Femur (tissue), 1 donor: Measurements from ENCODE around the gene ENO2.
"Not testable (repeated sequence)": the region's sequence is repeated elsewhere in the genome, so short reads cannot be mapped to it uniquely, and the experiment has no call there.

Experiments used
- DNase-seq: peaks from one replicate; pipeline ENCODE4 v3.0.0-alpha.2; 2017

ENO2 gene

GRCh38 chr12:6886206-6886999, 28.0 kb upstream of the ENO2 start:
- not testable (repeated sequence) for DNase-seq

- DNase-seq, result no peak
These were observed 26.9 kb upstream of the ENO2 start for GRCh38 chr12:6887460-6887859.

DNA sequence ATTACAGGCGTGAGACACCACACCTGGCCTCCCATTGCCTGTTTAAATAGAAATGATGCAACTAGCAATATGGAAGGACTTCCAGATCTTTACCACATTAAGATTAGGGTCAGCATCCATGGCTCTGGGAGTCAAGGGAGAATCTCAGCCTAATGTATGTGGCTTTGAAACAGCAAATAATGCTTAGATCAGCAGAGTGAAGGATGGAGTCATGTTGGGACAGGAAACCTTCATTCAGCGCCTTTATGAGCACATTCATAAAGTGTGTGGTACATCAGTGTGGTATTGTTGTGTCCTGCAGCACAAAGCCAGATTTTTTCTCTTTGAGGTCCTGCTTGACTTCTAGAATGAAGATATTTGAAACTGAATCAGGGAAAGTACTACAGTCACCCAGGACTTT, 26.0 kb upstream of the ENO2 start:
- no peak for DNase-seq

DNA sequence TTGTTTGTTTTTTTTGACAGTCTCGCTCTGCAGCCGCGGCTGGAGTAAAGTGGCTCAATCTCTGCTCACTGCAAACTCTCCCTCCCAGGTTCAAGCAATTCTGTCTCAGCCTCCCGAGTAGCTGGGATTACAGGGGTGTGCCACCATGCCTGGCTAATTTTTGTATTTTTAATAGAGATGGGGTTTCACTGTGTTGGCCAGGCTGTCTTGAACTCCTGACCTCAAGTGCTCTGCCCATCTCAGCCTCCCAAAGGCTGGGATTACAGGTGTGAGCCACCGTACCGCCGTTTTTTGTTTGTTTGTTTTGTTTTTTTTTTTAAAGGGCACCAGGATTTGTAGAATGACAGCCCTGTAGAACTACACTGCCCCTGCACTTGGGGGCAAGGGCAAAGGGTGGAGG, 25.6 kb upstream of the ENO2 start:
- DNase-seq, result not testable (repeated sequence)

GRCh38 chr12:6889775-6890573, 24.4 kb upstream of the ENO2 start:
- DNase-seq, result not testable (repeated sequence)

- peak; percentile 99 for DNase-seq
These were observed 23.4 kb upstream of the ENO2 start for GRCh38 chr12:6890789-6891645.

GRCh38 chr12:6891646-6892001, 22.8 kb upstream of the ENO2 start:
- no peak for DNase-seq

DNA sequence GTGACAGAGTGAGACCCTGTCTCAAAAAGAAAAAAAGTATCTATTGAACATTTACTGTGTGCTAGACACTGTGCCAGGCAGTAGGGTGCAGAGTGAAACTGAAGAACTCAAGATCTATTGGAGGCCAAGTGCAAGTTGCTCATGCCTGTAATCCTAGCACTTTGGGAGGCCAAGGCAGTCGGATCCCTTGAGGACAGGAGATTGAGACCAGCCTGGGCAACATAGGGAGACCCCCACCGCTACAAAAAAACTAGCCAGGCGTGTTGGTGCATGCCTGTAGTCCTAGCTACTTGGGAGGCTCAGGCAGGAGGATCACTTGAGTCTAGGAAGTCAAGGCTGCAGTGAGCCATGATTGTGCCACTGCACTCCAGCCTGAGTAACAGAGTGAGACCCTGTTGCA, 21.7 kb upstream of the ENO2 start:
- not testable (repeated sequence) for DNase-seq

GRCh38 chr12:6894321-6894720, 20.1 kb upstream of the ENO2 start:
- DNase-seq, result no peak

GRCh38 chr12:6896846-6897435, 17.4 kb upstream of the ENO2 start:
- DNase-seq, result no peak

GRCh38 chr12:6899427-6899826, 15.0 kb upstream of the ENO2 start:
- DNase-seq, result no peak

GRCh38 chr12:6899837-6900519, 14.4 kb upstream of the ENO2 start:
- peak; percentile 75 for DNase-seq

- DNase-seq, result no peak
These were observed 11.9 kb upstream of the ENO2 start for GRCh38 chr12:6902448-6902847.

GRCh38 chr12:6903722-6904121, 10.7 kb upstream of the ENO2 start:
- no peak for DNase-seq

- peak; percentile 98 for DNase-seq
These were observed 9.8 kb upstream of the ENO2 start, which contains the start of gene LRRC23 for GRCh38 chr12:6904280-6905276. Gene LRRC23, plus strand, starts transcription at chr12:6904822. Its CDS starts 812 bp downstream, at chr12:6905634.

DNA sequence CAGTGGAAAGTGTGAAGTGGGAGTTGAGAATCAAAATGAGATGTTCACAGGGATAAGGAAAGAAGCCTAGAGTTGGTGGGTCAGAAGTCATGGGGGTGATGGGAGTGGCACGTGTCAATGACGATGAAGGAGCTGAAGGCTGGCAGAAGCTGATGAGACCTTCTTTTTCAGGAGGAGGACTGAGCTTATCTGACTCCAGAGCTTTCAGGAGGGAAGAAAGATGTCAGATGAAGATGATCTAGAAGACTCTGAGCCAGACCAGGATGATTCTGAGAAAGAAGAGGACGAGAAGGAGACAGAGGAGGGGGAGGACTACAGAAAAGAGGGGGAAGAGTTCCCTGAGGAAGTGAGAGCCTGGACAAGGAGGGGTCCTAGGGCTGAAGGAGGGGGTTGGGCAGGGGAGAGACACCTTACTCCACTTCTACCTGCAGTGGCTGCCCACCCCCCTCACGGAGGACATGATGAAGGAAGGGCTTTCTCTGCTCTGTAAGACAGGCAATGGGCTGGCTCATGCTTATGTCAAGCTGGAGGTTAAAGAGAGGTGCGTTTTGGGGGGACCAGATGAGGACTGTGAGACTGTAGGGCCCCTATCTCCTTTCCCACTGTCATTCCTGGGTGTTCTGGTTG, 8.9 kb upstream of the ENO2 start:
- DNase-seq, result no peak

- not testable (repeated sequence) for DNase-seq
These were observed 6.2 kb upstream of the ENO2 start for GRCh38 chr12:6908141-6908540.

- no peak for DNase-seq
These were observed 4.8 kb upstream of the ENO2 start for GRCh38 chr12:6909421-6910145.

DNA sequence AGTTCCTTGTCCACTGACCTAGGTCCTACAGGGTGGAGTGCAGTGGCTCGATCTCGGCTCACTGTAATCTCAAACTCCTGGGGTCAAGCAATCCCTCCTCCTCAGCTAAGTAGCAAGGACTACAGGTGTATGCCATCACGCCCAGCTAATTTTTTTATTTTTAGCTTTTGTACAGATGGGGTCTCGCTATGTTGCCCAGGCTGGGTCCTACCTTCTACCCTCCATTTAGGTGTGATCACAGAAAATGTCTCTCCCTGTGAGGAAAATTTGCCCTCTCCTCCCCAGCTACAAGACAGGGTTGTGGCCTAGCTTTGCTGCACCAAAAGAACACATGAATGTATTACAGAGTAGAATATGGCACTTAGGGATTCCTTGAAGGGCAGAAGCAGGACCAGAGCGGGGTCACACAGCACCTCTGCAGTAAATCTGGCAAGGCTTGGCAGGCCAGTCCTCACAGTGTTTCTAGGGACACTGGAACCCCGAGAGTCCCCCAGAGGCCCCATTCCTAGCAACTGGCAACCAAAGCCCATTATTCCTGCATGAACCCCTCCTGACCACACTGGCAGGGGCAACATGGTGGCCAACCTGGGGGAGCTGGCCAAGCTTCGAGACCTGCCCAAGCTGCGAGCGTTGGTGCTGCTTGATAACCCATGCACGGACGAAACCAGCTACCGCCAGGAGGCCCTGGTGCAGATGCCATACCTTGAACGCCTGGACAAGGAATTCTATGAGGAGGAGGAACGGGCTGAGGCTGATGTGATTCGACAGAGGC, 2.0 kb upstream of the ENO2 start:
- DNase-seq, result no peak
